Astrocyte (in vitro differentiated cells and primary cell): Measurements from ENCODE around the gene EXOSC2. TPM values are rescaled to one million over a fixed set of nuclear protein-coding genes. Genes with fewer than 3 reads are reported as not detected.

ENCODE experiments used
- DNase-seq: peaks from one replicate; pipeline ENCODE4 v3.0.0-alpha.2; 2010; ENCODE audit warnings: low read depth
- FAIRE-seq: peaks from 2 replicates; lab custom pipeline; 2011; peaks lifted over from hg19 to GRCh38; lab: Jason Lieb, UNC
- H2AFZ ChIP-seq: 2 replicates; pipeline ENCODE4 v1.6.0; 2012; ENCODE audit warnings: low read depth, low read length, inconsistent platforms
- H3K27ac ChIP-seq: 2 replicates; pipeline ENCODE4 v1.5.1; 2011; ENCODE audit warnings: low read depth, low read length, inconsistent platforms
- H3K27me3 ChIP-seq: 2 replicates; pipeline ENCODE4 v1.6.0; 2011; ENCODE audit warnings: low read length, inconsistent platforms; ENCODE audit not compliant: insufficient read depth
- H3K36me3 ChIP-seq: 2 replicates; pipeline ENCODE4 v1.5.1; 2011; ENCODE audit warnings: low read length, inconsistent platforms; ENCODE audit not compliant: insufficient read depth
- H3K4me1 ChIP-seq: 2 replicates; pipeline ENCODE4 v1.5.1; 2011; ENCODE audit warnings: low read length, inconsistent platforms; ENCODE audit not compliant: insufficient read depth
- H3K4me2 ChIP-seq: 2 replicates; pipeline ENCODE4 v1.6.0; 2012; ENCODE audit warnings: low read length, inconsistent platforms
- H3K4me3 ChIP-seq: 2 replicates; pipeline ENCODE4 v1.5.1; 2011; ENCODE audit warnings: low read depth, mild to moderate bottlenecking, low read length, inconsistent platforms; ENCODE audit not compliant: insufficient read depth
- H3K79me2 ChIP-seq: 2 replicates; pipeline ENCODE4 v1.6.0; 2012; ENCODE audit warnings: mild to moderate bottlenecking, low read length, inconsistent platforms; ENCODE audit not compliant: insufficient read depth
- H3K9ac ChIP-seq: 2 replicates; pipeline ENCODE4 v1.6.0; 2012; ENCODE audit warnings: mild to moderate bottlenecking, low read length, inconsistent platforms
- H3K9me3 ChIP-seq: 2 replicates; pipeline ENCODE4 v1.5.1; 2012; ENCODE audit warnings: low read depth, mild to moderate bottlenecking, low read length, inconsistent platforms; ENCODE audit not compliant: insufficient read depth
- H4K20me1 ChIP-seq: 2 replicates; pipeline ENCODE4 v1.6.0; 2012; ENCODE audit warnings: low read length, inconsistent platforms; ENCODE audit not compliant: insufficient read depth
- H3K27ac Mint-ChIP-seq: one replicate; pipeline ENCODE4 v1.8.0; 2021; ENCODE audit warnings: mild to moderate bottlenecking, mixed read lengths; ENCODE audit not compliant: unreplicated experiment
- H3K27me3 Mint-ChIP-seq: one replicate; pipeline ENCODE4 v1.8.0; 2021; ENCODE audit warnings: low read depth, mixed read lengths; ENCODE audit not compliant: unreplicated experiment
- H3K36me3 Mint-ChIP-seq: one replicate; pipeline ENCODE4 v1.8.0; 2021; ENCODE audit warnings: low read depth, mixed read lengths; ENCODE audit not compliant: unreplicated experiment
- H3K4me1 Mint-ChIP-seq: one replicate; pipeline ENCODE4 v1.8.0; 2021; ENCODE audit warnings: low read depth, mixed read lengths; ENCODE audit not compliant: unreplicated experiment
- H3K4me3 Mint-ChIP-seq: one replicate; pipeline ENCODE4 v1.8.0; 2021; ENCODE audit warnings: mild to moderate bottlenecking, moderate library complexity, mixed read lengths; ENCODE audit not compliant: unreplicated experiment
- H3K9me3 Mint-ChIP-seq: one replicate; pipeline ENCODE4 v1.8.0; 2021; ENCODE audit warnings: mild to moderate bottlenecking, mixed read lengths; ENCODE audit not compliant: unreplicated experiment
- CTCF ChIP-seq: IDR thresholded peaks from 2 replicates; pipeline ENCODE4 v1.5.1; 2011; ENCODE audit warnings: low read depth, mild to moderate bottlenecking, inconsistent platforms, low read length, moderate library complexity; ENCODE audit not compliant: insufficient read depth
- EZH2 ChIP-seq: IDR thresholded peaks from 2 replicates; pipeline ENCODE4 v1.6.1; 2012; ENCODE audit warnings: mild to moderate bottlenecking, low read length, inconsistent platforms; ENCODE audit not compliant: insufficient read depth
- total RNA-seq: library from RNA; stranded (reverse); gene quantifications from 2 replicates; pipeline ENCODE4 v1.2.1, GENCODE V29; 2021

Gene EXOSC2
- total RNA-seq, 1 donor from 2014 or later, result 28.1 TPM

DNA sequence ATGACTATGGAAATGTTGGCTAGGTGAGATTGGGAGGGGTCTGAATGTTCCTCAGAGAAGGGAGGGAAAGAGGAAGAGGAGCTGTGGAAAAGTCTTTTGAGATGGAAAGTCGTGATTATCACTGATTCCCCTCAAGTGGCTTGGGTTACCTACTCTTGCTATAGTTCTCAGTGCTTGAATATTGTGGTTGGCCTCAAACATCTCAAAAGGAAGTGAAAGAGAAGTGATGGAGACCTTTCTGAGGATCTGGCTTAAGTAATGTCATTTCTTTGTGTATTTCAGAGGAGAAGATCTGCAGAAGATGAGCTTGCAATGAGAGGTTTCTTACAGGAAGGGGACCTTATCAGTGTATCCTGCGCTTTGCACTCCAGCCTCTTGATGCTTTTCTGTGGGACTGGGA, 5.5 kb downstream of the EXOSC2 start:
- H2AFZ ChIP-seq, result no peak overlapping the region
- H3K4me2 ChIP-seq, result peak overlapping the region; percentile 52
- H4K20me1 ChIP-seq, result peaks cover 62% of the 10 kb centered on the region
- H3K4me1 ChIP-seq, result peaks cover 15% of the 10 kb centered on the region
- DNase-seq (no peak), FAIRE-seq (no peak)
- peaks cover 50% of the 10 kb centered on the region for H3K79me2 ChIP-seq
- no peak overlapping the region for H3K4me3 Mint-ChIP-seq
- H3K27me3 Mint-ChIP-seq, result no peaks in the 10 kb centered on the region
- peaks cover 42% of the 10 kb centered on the region for H3K36me3 ChIP-seq
- H3K9ac ChIP-seq, result no peak overlapping the region
- peaks cover 36% of the 10 kb centered on the region for H3K36me3 Mint-ChIP-seq
- H3K27ac Mint-ChIP-seq, result peak overlapping the region; percentile 43
- peaks cover 36% of the 10 kb centered on the region for H3K4me1 Mint-ChIP-seq
- no peaks in the 10 kb centered on the region for H3K27me3 ChIP-seq
- TF ChIP-seq EZH2 (no peak), CTCF (no peak)
- H3K27ac ChIP-seq, result no peak overlapping the region
- no peak overlapping the region for H3K4me3 ChIP-seq
- no peaks in the 10 kb centered on the region for H3K9me3 Mint-ChIP-seq
- no peaks in the 10 kb centered on the region for H3K9me3 ChIP-seq

DNA sequence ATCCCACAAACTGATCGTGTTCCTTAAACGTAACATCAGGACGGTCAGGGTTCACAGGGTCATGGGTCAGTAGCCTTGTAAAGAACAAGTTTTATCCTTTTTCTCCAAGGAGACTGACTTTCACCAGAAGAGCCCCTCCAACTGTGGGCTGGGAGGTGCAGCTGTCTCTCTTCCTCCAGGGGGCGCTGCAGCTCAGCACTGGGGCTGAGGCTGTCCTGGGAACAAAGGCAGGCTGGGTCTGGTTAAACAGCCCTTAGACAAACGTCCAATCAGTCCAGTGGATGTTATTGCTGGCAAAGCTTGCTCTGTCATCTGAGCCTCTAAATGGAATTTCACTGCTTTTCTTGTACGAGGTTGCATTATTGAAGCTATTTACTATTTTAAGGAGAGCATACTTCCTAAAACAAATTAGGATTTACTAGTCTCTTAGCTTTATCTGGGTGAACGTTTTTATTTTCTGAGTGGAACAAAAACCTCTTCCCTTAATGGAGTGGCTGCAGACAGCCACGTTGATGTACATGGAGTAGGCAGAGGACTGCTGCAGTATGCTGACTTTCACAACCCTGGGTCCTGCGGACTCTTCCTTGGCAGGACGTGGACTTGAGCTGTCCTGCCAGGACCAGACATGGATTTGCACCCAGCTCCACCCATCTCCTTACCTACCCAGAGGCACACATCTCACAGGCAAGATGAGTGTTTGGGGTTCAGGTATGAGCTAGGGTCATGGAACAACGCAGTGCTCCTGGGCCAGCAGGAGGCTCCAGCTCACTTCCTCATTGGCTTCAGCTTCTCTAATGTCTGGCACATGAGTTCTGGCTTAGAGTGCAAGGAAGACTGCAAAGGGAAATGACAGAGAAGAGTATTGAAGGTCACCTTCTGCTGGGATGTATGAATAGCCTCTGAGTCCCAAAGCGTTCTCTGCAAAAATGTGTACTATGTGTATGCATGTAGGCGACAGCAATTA, 7.8 kb downstream of the EXOSC2 start:
- Mint-ChIP-seq H3K36me3 (peaks cover 35% of the 10 kb centered on the region), H3K27me3 (no peaks in the 10 kb centered on the region), H3K4me1 (peaks cover 26% of the 10 kb centered on the region), H3K9me3 (no peaks in the 10 kb centered on the region), H3K27ac (no peak overlapping the region), H3K4me3 (no peak overlapping the region)
- Histone ChIP-seq H3K79me2 (peaks cover 29% of the 10 kb centered on the region), H3K4me2 (no peak overlapping the region), H3K9ac (no peak overlapping the region), H3K27ac (no peak overlapping the region), H3K36me3 (peaks cover 52% of the 10 kb centered on the region), H3K27me3 (no peaks in the 10 kb centered on the region), H4K20me1 (peaks cover 53% of the 10 kb centered on the region), H2AFZ (no peak overlapping the region), H3K9me3 (no peaks in the 10 kb centered on the region), H3K4me3 (no peak overlapping the region), H3K4me1 (peaks cover 12% of the 10 kb centered on the region)
- no peak for TF ChIP-seq EZH2
- TF ChIP-seq CTCF, result peak; percentile 98
- peak; percentile 56 for DNase-seq
- FAIRE-seq, result peak; percentile 41

GRCh38 chr9:130703501-130703900, 9.9 kb downstream of the EXOSC2 start:
- no peak overlapping the region for H2AFZ ChIP-seq
- Mint-ChIP-seq H3K27me3 (no peaks in the 10 kb centered on the region), H3K4me1 (peaks cover 11% of the 10 kb centered on the region), H3K27ac (no peak overlapping the region), H3K9me3 (no peaks in the 10 kb centered on the region), H3K36me3 (peaks cover 19% of the 10 kb centered on the region), H3K4me3 (no peak overlapping the region)
- FAIRE-seq (no peak), DNase-seq (no peak)
- H3K36me3 ChIP-seq, result peaks cover 41% of the 10 kb centered on the region
- peaks cover 17% of the 10 kb centered on the region for H3K79me2 ChIP-seq
- H3K4me1 ChIP-seq, result peaks cover 6% of the 10 kb centered on the region
- H3K27me3 ChIP-seq, result no peaks in the 10 kb centered on the region
- no peak overlapping the region for H3K4me2 ChIP-seq
- TF ChIP-seq CTCF (no peak), EZH2 (no peak)
- no peak overlapping the region for H3K4me3 ChIP-seq
- H3K9me3 ChIP-seq, result no peaks in the 10 kb centered on the region
- H3K27ac ChIP-seq, result no peak overlapping the region
- no peak overlapping the region for H3K9ac ChIP-seq
- peaks cover 43% of the 10 kb centered on the region for H4K20me1 ChIP-seq
